Dendritic cell treated with granulocyte-macrophage colony-stimulating factor and Interleukin-4, amounts not matched to agents 40 ng/mL and 50 ng/mL, for 4 days (primary cell): ENCODE measurements around the gene INVS.
"Not testable (repeated sequence)": the region's sequence is repeated elsewhere in the genome, so short reads cannot be mapped to it uniquely, and the experiment has no call there.

Experiments
- H3K27ac Mint-ChIP-seq: one replicate; pipeline ENCODE4 v1.8.0; 2022; ENCODE audit warnings: mild to moderate bottlenecking, mixed read lengths
- H3K27me3 Mint-ChIP-seq: one replicate; pipeline ENCODE4 v1.8.0; 2022; ENCODE audit warnings: mild to moderate bottlenecking, mixed read lengths
- H3K36me3 Mint-ChIP-seq: one replicate; pipeline ENCODE4 v1.8.0; 2022; ENCODE audit warnings: low read depth, mixed read lengths
- H3K4me1 Mint-ChIP-seq: one replicate; pipeline ENCODE4 v1.8.0; 2022; ENCODE audit warnings: low read depth, mixed read lengths
- H3K4me3 Mint-ChIP-seq: one replicate; pipeline ENCODE4 v1.8.0; 2022; ENCODE audit warnings: mild to moderate bottlenecking, moderate library complexity, mixed read lengths
- H3K9me3 Mint-ChIP-seq: one replicate; pipeline ENCODE4 v1.8.0; 2022; ENCODE audit warnings: mixed read lengths
- intact Hi-C: fragments of 100-400 bp; cut with micrococcal nuclease; formaldehyde crosslinking; loops from one replicate; pipeline ENCODE4 v1.15.0; 2022

Gene INVS, protein sequence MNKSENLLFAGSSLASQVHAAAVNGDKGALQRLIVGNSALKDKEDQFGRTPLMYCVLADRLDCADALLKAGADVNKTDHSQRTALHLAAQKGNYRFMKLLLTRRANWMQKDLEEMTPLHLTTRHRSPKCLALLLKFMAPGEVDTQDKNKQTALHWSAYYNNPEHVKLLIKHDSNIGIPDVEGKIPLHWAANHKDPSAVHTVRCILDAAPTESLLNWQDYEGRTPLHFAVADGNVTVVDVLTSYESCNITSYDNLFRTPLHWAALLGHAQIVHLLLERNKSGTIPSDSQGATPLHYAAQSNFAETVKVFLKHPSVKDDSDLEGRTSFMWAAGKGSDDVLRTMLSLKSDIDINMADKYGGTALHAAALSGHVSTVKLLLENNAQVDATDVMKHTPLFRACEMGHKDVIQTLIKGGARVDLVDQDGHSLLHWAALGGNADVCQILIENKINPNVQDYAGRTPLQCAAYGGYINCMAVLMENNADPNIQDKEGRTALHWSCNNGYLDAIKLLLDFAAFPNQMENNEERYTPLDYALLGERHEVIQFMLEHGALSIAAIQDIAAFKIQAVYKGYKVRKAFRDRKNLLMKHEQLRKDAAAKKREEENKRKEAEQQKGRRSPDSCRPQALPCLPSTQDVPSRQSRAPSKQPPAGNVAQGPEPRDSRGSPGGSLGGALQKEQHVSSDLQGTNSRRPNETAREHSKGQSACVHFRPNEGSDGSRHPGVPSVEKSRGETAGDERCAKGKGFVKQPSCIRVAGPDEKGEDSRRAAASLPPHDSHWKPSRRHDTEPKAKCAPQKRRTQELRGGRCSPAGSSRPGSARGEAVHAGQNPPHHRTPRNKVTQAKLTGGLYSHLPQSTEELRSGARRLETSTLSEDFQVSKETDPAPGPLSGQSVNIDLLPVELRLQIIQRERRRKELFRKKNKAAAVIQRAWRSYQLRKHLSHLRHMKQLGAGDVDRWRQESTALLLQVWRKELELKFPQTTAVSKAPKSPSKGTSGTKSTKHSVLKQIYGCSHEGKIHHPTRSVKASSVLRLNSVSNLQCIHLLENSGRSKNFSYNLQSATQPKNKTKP

DNA sequence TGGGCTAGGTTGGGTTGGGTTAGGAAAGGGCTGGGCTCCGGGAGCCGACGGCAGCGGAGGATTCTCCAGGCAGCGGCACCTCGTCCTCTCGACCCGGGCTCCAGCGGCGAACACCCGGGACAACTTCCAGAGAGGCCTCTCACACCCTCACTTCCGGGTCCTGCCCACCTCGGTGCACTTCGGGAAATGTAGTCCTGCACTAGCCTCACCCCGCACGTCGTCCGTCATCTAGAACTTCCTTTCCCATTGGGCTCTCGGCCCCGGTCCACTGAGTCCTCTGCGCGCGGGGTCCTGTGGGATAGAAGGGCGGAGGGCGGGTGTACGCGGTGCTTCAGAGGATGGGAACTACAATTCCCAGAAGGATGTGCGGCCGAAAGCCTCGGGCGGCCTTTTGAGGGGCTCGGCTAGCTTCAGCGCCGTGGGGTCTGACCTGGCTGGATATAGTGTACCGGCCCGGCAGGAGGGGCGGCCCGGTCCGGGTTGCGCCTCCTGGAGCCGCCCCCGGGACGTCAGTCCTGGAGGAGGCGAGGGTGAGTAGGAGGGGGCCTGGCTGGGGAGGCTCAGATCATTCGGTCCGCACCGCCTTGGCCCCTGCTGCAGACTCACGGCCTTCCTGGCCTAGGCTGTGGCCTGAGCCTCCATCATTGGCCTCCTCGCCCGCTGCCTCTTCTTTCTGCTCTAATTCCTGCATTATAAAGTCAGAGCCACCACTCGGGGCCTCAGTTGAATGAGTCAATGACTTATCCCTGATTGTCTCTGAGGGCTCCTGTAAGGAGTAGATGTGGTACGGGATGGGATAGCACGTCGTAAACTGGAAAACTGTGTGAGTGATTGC is at the start of gene INVS, which contains the start of gene ERP44:
TSS of gene INVS (plus strand) at position 357 of the 835 bp plus-strand sequence. CDS start 5,279 bp downstream, outside the sequence.
TSS of gene ERP44 (minus strand) at position 114 of the 835 bp plus-strand sequence. CDS start 160 bp downstream, outside the sequence.
- Mint-ChIP-seq H3K4me3 (peak within 1 kb of the TSS; percentile 100), H3K27me3 (no peaks in the 10 kb centered on the region), H3K27ac (peak within 1 kb of the TSS; percentile 100), H3K36me3 (peaks cover 18% of the 10 kb centered on the region), H3K4me1 (peaks cover 19% of the 10 kb centered on the region), H3K9me3 (no peaks in the 10 kb centered on the region)
- intact Hi-C loops = loop anchor here (5.0 to 10.0 kb wide), 3 partner anchors 256 to 877 kb away; partner anchors contain the start of genes ALG2, SEC61B and TEX10

DNA sequence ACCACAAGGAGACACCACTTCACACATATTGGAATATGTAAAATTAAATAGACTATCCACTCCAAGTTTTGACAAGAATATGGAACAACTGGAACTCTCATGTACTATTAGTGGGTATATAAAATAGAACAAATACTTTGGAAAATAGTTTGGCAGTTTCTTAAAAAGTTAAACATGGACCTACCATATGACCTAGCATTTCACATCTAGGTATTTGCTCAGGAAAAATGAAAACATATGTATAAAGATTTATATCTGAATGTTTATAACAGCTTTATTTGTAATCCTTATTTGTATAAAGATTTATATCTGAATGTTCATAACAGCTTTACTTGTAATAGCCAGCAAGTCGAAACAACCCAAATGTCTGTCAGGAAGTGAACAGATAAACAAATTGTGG is 49.5 kb upstream of the INVS start:
- H3K4me3 Mint-ChIP-seq = no peak overlapping the region
- peaks cover 64% of the 10 kb centered on the region for H3K36me3 Mint-ChIP-seq
- peaks cover 5% of the 10 kb centered on the region for H3K4me1 Mint-ChIP-seq
- no peak overlapping the region for H3K27ac Mint-ChIP-seq
- H3K27me3 Mint-ChIP-seq = no peaks in the 10 kb centered on the region
- intact Hi-C loops = no loop called here
- H3K9me3 Mint-ChIP-seq = no peaks in the 10 kb centered on the region

DNA sequence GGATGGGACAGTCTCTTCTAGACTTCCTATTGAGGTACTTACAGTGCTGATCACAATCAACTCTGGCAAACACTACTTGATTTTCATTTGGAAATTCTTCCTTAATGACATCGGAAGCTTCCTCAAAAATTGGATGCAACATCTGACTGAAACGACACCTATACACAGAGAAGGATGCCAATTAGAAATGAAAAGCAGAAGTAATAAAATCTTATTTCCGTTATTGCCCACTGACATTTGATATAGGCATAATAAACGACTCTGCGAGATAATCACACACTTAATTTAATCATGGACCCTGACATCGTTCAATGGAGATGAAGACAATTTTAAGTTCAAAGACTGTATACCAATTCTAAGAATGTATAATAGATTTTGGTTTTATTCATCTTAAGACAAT is 46.7 kb upstream of the INVS start:
- intact Hi-C loops = no loop called here
- Mint-ChIP-seq H3K27me3 (no peaks in the 10 kb centered on the region), H3K4me1 (peaks cover 17% of the 10 kb centered on the region), H3K9me3 (no peaks in the 10 kb centered on the region), H3K27ac (no peak overlapping the region), H3K36me3 (peaks cover 59% of the 10 kb centered on the region), H3K4me3 (no peak overlapping the region)

DNA sequence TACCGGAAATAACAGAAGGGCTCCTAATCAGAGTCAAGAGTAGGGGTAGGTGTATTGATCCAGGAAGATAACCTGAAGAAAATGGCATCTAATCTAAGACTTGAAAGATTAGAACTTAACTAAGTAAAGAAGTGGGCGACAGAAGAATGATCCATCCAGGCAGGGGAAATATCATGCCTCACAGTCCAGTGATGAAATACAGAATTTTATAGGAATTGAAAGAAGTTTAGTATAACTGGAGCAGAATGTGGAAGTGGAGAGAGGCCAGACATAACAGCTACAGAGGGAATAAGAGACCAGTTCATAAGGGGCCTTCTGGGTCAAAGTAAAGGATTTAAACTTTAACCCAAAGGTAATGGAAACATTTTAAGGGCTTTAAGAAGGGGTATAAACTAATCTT is 42.5 kb upstream of the INVS start:
- Mint-ChIP-seq H3K27me3 (no peaks in the 10 kb centered on the region), H3K4me3 (no peak overlapping the region), H3K27ac (peak overlapping the region; percentile 29), H3K4me1 (peaks cover 35% of the 10 kb centered on the region), H3K36me3 (peaks cover 42% of the 10 kb centered on the region), H3K9me3 (no peaks in the 10 kb centered on the region)
- intact Hi-C loops = no loop called here

DNA sequence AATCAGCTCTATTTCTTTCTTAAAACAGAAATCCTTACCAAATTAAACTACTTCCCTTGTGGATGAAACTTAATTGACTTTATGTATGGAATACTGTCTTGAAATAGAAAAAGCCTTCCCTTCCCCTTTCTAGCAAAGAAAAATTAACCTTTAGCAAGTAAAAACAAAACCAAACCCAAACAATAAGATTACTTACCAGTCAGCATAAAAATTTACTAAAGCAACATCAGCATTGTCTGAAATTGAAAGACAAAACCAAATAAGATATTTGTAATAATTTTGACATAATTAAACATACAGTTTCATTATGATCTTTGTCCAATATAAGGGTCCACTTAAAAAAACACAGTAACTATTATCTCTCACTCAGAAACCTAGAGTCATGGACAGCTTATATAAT is 41.4 kb upstream of the INVS start:
- H3K4me1 Mint-ChIP-seq = peaks cover 31% of the 10 kb centered on the region
- no peak overlapping the region for H3K4me3 Mint-ChIP-seq
- H3K36me3 Mint-ChIP-seq = peaks cover 39% of the 10 kb centered on the region
- H3K27ac Mint-ChIP-seq = no peak overlapping the region
- H3K9me3 Mint-ChIP-seq = no peaks in the 10 kb centered on the region
- intact Hi-C loops = no loop called here
- no peaks in the 10 kb centered on the region for H3K27me3 Mint-ChIP-seq

DNA sequence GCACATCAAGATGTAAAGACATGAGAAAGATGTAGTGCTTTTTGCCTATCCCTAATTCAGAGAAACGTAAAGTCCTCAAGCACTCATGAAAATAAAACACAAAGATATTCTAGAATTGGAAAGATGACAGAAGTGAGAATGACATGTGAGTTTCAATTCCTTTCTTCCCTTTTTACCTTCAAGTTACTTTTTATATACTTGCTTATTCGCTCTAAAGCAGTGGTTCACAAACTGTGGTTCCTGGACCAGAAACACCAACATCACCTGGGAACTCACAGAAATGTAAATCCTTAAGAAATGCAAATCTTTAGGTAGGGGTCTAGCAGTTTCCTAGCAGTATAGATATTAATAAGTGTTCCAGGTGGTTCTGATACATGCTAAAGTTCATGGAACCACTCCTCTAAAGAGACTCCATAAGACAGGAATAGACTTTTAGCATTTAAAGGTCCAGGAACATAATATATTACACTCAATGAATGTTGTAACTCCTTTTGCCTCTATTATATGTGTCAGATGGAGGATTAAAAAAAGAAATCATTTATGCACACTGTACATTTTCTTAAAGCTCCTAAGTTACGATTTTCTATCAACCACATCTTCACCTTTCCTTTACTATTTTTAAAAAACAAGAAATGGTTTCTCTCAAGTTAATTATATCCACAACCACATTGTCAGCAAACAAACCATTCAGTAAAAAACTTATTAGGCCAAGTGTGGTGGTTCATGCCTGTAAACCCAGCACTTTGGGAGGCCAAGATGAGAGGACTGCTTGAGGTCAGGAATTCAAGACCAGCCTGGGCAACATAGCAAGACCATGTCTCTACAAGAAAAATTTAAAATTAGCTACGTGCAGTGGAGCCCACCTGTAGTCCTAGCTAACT is 40.1 kb upstream of the INVS start:
- no peak overlapping the region for H3K4me3 Mint-ChIP-seq
- no peaks in the 10 kb centered on the region for H3K9me3 Mint-ChIP-seq
- no peak overlapping the region for H3K27ac Mint-ChIP-seq
- intact Hi-C loops = no loop called here
- H3K36me3 Mint-ChIP-seq = peaks cover 38% of the 10 kb centered on the region
- H3K27me3 Mint-ChIP-seq = no peaks in the 10 kb centered on the region
- H3K4me1 Mint-ChIP-seq = peaks cover 30% of the 10 kb centered on the region

DNA sequence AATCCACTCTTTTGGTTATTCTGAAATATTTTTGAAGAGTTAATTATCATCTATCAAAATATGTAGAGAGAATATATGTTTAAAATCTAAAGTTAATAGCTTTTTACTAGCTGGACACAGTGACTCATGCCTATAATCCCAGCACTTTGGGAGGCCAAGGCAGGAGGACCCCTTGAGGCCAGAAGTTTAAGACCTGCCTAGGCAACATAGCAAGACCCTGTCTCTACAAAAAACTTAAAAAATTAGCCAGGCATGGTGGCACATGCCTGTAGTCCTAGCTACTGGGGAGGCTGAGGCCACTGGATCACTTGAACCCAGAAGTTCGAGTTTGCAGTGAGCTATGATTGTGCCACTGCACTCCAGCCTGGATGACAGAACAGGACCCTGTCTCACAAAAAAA is 36.4 kb upstream of the INVS start:
- H3K9me3 Mint-ChIP-seq, H3K27me3 Mint-ChIP-seq, H3K27ac Mint-ChIP-seq, H3K4me3 Mint-ChIP-seq, intact Hi-C loops: not testable (repeated sequence)
- peaks cover 30% of the 10 kb centered on the region for H3K4me1 Mint-ChIP-seq
- H3K36me3 Mint-ChIP-seq = peaks cover 18% of the 10 kb centered on the region

DNA sequence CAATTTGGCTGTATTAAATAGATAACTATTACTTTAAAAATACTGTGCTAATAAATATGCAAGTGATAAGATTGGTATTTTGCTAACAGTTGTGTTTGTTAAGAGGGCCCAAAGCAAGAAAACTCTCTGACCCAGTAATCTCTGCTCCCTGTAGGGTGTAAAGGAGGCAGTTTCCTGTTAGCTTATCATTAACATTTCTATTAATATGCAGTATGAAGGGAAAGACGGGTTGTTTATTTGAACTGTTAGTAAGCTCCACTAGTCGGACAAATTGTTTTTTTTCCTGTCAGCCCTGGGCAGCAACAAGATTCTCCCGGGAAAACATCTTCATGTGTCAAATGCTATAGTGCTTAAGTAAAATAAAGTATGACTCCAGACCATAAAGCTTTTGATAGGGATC is 35.9 kb upstream of the INVS start:
- Mint-ChIP-seq H3K36me3 (peaks cover 14% of the 10 kb centered on the region), H3K9me3 (no peaks in the 10 kb centered on the region), H3K27me3 (no peaks in the 10 kb centered on the region), H3K27ac (no peak overlapping the region), H3K4me3 (no peak overlapping the region), H3K4me1 (peaks cover 25% of the 10 kb centered on the region)
- intact Hi-C loops = no loop called here

DNA sequence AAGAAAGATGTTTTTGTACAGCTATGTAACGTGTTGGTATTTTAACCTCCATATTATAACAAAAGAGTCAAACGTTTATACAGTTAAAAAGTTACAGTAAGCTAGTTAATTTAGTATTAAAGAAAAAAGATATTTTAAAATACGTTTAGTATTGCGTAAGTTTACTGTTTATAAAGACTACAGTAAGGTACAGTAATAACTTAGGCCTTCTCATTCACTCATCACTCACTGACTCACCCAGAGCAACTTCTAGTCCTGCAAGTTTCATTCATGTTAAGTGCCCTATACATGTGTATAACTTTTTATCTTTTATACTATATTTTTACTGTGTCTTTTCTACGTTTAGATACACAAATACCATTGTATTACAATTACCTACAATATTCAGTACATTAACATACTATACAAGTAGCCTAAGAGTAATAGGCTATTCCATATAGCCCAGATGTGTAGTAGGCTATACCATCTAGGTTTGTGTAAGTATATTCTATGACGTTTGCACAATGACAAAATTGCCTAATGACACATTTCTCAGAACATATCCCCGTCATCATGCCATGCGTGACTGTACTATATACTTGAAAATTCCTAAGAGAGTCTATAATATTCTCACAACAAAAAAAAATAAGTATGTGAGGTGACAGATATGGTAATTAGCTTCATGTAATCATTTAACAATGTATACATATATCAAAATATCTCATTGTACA is 34.0 kb upstream of the INVS start:
- Mint-ChIP-seq H3K27ac (no peak overlapping the region), H3K36me3 (peaks cover 13% of the 10 kb centered on the region), H3K9me3 (no peaks in the 10 kb centered on the region), H3K4me3 (no peak overlapping the region), H3K4me1 (peaks cover 15% of the 10 kb centered on the region), H3K27me3 (no peaks in the 10 kb centered on the region)
- intact Hi-C loops = no loop called here

DNA sequence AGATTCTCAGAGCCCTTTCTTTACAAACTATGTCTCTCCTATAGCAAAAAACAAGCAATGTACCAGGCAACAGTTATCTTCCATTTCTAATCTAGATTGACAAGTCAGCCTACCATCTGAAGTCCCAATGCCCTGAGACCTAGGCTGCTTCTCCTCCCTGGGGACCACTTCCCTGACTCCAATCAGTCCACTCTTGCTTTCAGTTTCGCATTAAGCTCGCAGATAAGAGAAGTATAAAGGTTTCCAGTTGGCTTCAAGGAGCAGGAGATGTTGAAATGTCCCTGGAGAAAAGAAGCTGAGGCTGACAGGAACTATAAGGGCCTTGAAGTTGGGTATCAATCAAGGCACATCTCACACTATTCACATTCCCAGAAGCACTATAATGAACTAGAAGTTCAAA is 32.5 kb upstream of the INVS start:
- Mint-ChIP-seq H3K4me3 (no peak overlapping the region), H3K4me1 (peaks cover 15% of the 10 kb centered on the region), H3K27ac (peak overlapping the region; percentile 57), H3K27me3 (no peaks in the 10 kb centered on the region), H3K9me3 (no peaks in the 10 kb centered on the region), H3K36me3 (peaks cover 13% of the 10 kb centered on the region)
- intact Hi-C loops = no loop called here

DNA sequence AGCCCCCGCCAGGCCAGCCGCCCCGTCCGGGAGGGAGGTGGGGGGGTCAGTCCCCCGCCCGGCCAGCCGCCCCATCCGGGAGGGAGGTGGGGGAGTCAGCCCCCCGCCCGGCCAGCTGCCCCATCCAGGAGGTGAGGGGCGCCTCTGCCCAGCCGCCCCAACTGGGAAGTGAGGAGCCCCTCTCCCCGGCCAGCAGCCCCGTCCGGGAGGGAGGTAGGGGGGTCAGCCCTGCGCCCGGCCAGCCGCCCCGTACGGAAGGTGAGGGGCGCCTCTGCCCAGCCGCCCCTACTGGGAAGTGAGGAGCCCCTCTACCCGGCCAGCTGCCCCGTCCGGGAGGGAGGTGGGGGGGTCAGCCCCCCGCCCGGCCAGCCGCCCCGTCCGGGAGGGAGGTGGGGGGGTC is 31.1 kb upstream of the INVS start:
- H3K9me3 Mint-ChIP-seq, intact Hi-C loops, H3K4me3 Mint-ChIP-seq, H3K27ac Mint-ChIP-seq, H3K27me3 Mint-ChIP-seq: not testable (repeated sequence)
- H3K4me1 Mint-ChIP-seq = peaks cover 26% of the 10 kb centered on the region
- H3K36me3 Mint-ChIP-seq = peaks cover 13% of the 10 kb centered on the region

DNA sequence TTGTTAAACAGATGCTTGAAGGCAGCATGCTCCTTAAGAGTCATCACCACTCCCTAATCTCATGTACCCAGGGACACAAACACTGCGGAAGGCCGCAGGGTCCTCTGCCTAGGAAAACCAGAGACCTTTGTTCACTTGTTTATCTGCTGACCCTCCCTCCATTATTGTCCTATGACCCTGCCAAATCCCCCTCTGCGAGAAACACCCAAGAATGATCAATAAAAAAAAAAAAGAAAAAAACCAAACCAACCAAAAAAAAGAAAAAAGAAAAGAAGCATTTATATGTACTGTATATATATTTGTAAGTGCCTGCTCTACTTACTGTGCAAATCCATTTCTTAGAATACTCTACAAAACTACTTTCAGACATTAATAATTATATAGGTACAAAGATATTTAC is 30.0 kb upstream of the INVS start:
- H3K4me3 Mint-ChIP-seq, H3K9me3 Mint-ChIP-seq, intact Hi-C loops, H3K27ac Mint-ChIP-seq, H3K27me3 Mint-ChIP-seq: not testable (repeated sequence)
- H3K4me1 Mint-ChIP-seq = peaks cover 33% of the 10 kb centered on the region
- peaks cover 13% of the 10 kb centered on the region for H3K36me3 Mint-ChIP-seq
